Sigmoid colon (tissue), 4 donors: Measurements from ENCODE around the gene TCF3.

Experiments used
- POLR2A ChIP-seq, 2 donors: fragments of 450-650 bp; IDR thresholded peaks; one replicate each; pipeline ENCODE4 v1.6.1; 2016; ENCODE audit warnings: antibody characterized with exemption in 2 of 2, mild to moderate bottlenecking in 2 of 2, moderate library complexity in 2 of 2
- POLR2AphosphoS5 ChIP-seq, 4 donors: sonication (generic); formaldehyde crosslinking; IDR thresholded peaks; one replicate each; pipeline ENCODE4 v1.6.1; 2017; ENCODE audit warnings: antibody characterized with exemption in 4 of 4
- TF ChIP-seq, protein P1 (sequence below), 4 experiments: fragments of 450-650 bp in 3 of 4; fragments of 200-600 bp in 1 of 4; IDR thresholded peaks; one replicate each; pipeline ENCODE4 v1.5.1; 2016 to 2019; ENCODE audit warnings: antibody characterized with exemption in 4 of 4, mild to moderate bottlenecking in 3 of 4, moderate library complexity in 2 of 4

DNA sequence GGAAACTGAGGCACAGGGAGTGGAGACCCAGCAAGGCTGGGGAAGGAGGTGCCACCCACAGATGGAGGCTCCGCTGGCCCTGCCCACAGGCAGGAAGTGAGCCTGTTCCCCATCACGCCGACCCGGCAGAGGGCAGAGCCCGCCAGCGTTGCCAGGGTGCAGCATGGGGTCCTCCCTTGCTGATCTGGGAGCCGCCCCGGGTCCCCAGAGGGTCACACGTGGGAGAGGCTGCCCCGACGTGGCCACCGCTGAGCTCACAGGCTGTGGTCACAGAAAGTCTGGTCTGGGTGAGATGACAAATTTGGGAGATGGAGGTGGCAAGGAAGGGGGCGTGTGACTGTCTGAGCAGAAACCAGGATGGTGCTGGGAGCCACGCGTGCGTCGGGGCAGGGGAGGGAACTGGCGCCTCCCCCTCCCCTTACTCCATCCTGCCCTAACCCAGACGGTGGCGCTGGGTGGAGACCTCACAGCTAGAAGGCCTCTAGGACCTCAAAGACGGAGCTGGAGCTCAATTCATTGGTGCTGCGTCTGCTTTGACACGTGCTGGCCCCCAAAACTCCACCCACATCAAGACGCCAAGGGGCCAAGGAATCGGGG, 92.0 kb downstream of the TCF3 start:
- TF ChIP-seq, protein P1, sequence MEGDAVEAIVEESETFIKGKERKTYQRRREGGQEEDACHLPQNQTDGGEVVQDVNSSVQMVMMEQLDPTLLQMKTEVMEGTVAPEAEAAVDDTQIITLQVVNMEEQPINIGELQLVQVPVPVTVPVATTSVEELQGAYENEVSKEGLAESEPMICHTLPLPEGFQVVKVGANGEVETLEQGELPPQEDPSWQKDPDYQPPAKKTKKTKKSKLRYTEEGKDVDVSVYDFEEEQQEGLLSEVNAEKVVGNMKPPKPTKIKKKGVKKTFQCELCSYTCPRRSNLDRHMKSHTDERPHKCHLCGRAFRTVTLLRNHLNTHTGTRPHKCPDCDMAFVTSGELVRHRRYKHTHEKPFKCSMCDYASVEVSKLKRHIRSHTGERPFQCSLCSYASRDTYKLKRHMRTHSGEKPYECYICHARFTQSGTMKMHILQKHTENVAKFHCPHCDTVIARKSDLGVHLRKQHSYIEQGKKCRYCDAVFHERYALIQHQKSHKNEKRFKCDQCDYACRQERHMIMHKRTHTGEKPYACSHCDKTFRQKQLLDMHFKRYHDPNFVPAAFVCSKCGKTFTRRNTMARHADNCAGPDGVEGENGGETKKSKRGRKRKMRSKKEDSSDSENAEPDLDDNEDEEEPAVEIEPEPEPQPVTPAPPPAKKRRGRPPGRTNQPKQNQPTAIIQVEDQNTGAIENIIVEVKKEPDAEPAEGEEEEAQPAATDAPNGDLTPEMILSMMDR (IDR thresholded peaks at IDR 0.05), result no peak
- TF ChIP-seq POLR2AphosphoS5 (IDR thresholded peaks at IDR 0.05) (no peak), POLR2A (IDR thresholded peaks at IDR 0.05) (no peak)
